HG03175 (cell line): ENCODE data around the gene LRP4.

Experiments used
- ATAC-seq: cut with Tn5 transposase; IDR thresholded peaks from one replicate; pipeline ENCODE4 v1.9.1; 2021; ENCODE audit warnings: mild to moderate bottlenecking, moderate library complexity; ENCODE audit not compliant: unreplicated experiment

LRP4 gene

DNA sequence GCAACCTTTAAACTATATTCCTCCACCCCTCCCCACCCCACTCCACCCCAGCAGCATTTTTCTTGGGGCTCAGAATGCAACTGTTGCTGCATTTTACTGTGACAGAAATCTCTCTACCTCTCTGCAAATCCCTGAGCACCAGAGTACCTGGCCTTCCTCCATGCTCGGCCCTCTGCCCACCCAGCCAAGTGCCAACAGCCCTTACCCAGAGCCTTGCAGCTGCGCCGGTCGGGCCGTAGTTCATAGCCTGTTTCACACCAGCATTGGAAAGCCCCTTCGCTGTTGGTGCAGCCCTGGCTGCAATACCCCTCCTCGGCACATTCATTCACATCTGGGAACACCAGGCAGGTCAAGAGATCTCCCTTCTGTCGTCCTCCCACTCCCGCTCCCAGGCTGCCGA lies 23.4 kb downstream of the LRP4 start:
- no peak for ATAC-seq

DNA sequence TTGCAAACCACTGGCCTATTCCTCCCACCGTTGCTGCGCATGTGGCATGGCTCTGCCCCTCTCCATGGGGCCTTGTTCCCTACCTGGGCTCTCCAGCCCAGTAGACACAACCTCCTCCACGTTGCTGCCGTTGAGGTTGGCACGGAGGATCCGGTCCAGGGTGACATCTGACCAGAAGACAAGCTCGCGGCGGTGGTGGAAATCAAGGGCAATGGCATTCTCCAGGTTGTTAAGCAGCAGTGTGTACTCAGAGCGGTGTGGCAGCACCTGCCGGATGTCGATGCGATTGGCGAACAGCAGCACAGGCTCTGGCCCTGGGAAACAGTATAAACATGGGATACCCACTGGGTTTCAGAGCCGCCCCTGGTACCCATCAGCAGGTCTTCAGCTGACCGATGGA lies 23.8 kb downstream of the LRP4 start:
- ATAC-seq = no peak

DNA sequence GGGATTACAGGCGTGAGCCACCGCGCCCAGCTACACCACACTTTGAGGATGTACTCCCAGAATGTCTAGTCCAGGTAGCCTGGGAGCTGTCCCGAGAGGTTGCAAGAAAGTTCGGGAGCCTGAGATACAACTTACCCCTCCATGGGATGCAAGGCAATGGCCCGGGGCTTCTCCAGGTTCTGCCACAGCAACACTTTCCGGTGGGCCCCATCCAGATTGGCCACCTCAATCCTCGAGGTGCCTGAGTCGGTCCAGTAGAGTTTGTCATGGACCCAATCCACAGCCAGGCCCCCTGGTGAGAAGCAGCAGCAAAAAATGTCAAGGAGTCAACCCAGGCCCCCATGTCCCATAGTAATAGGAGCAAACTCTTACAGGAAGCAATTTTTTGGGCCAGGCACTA lies 25.5 kb downstream of the LRP4 start:
- no peak for ATAC-seq

DNA sequence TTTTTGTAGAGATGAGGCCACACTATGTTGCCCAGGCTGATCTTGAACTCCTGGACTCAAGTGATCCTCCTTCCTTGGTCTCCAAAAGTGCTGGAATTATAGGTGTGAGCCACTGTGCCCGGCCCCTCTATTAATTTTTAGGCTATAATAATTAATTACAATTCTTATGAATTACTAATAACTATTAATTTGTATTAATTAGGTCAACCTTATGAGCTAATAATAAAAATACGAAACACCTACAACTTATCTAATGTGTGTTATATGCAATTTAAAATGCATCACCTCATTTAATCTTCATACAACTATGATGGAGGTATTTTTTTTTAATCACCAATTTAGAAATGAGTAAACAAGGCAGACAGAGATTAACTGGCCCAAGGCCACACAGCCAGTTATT lies 26.2 kb downstream of the LRP4 start:
- no peak for ATAC-seq

DNA sequence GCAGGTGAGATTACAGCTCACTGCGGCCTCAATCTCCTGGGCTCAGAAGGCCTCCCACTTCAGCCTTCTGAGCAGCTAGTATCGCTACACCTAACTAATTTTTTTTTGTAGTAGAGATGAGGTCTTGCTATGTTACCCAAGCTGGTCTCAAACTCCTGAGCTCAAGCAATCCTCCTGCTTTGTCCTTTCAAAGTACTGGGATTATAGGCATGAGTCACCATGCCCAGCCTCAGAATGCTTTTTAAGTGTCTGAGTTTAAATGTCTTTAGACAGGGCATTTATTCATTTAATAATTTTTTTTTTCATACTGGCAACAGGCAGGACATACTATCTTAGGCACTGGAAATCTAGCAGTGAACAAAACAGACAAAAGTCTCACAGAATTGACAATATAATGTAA lies 27.7 kb downstream of the LRP4 start:
- ATAC-seq = no peak

DNA sequence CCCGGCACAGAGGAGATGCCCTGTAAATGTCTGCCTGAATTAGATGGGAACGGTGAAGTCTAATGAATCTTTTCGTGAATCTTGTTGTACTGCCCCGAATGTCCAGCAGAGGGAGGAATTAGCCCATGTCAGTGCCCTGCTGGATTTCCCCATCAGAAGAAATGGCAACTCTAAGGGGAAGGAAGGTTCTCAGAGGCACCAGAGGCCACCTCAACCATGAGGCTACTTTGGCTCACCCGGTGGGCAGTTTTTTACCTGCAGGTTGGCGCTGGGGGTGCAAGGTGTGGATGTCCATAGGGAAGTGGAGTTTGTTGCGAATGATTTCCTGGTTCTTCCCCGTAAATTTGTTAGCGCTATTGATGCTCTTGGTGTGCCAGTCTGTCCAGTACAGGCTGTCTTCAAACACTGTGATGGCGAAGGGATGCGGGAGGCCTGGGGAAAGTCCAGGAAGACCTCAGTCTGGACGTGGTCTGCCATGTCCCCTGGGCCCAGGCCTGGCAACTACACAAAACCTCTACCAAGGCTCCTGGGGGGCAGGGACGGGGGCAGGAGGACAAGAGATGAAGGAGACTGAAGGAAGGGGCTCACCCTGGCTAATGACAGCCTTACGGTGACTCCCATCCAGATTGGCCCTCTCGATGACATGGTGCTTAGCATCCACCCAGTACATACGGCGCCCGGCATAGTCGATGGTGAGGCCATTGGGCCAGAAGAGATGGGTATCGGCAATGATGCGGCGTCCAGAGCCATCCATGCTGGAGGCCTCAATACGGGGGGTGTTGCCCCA lies 28.5 kb downstream of the LRP4 start:
- ATAC-seq = no peak

DNA sequence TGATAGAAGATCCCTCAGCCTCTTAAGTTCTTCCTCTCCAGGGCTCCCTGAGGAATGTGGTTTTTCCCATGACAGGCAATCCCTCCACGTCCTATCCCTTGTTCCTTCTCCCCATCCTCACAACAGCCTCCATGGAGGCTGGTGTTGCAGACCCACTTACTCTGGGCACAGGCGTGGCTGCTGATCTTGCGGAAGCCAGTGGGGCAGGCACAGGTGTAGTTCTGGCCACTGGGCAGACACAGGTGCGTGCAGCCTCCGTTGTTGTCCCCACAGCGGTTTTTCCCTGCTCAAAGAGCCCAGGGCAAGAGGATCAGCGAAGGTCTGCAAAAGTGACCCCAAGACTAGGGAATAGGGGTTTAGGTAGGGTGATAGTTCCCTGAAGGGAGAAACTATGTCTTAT lies 29.1 kb downstream of the LRP4 start:
- no peak for ATAC-seq

DNA sequence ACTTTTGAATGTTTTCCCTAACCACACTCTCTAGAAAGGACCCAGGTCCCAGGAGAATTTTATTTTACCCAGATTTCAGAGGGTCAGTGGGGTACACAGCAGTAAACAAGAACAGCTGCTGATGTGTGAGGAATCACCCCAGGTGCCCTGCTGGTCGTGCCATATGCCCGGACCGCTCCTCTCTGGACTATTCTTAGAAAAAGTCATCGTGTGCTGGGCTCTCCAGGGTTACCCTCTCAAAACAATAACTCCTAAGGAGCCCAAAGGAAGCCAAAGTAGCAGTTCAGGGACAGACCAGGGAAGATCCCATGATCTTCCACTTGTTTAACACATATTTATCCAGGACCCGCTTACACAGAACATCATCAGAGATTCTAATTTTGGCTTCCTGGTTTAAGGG lies 29.7 kb downstream of the LRP4 start:
- ATAC-seq = no peak

DNA sequence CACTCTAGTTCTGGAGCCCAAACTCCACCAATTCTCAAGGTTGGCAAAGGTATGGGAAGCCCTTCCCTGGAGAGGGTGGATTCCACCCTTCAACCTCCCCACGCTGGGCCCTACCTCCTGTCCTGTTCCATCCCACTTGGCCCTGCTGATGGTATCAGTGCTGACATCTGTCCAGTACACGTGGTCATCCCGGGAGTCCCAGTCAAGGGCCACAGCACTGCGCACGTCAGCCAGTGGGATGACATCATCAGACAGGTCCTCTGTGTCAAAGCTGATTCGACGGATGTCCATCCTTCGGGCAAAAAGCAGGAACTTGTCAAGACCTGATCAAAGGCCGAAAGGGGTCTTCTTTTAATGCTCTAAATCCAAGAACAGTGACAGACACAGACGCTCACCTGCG lies 32.1 kb downstream of the LRP4 start:
- no peak for ATAC-seq

DNA sequence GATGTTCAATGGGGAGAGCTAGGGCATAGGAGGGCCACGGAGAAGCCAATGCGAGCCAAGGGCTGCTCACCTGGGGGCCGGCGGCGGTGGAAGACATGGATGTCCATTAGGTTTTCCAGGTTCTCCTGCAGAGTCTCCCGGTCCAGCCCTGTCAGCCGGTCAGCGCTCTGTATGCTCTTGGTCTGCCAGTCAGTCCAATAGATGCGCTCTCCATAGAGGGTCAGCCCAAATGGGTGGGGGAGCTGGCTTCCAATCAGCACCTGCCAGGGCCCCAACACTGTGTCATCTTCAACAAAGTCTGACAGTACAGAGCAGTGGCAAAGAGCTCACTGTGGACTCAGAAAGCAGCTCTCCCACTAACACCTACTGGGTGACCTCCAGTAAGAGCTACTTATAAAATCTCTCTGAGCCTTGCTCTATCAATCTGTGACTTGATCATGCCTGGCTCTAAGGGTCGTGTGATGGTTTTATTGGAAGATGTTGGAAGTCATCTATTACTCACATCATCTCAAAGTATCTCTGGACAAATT lies 39.2 kb downstream of the LRP4 start:
- ATAC-seq = no peak

DNA sequence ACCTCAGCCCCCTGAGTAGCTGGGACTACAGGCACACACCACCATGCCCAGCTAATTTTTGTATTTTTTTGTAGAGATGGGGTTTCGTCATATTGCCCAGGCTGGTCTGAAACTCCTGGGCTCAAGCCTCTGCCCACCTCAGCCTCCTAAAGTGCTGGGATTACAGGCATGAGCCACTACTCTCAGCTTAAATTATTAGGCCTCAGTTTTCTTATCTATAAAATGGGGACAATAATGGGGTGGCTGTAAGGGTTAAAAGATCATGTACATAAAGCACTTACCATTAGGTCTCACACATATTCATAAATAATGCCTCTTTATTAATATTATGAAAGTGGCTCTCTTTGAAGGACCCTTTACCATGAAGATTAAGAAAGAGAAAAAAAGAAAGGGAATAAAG lies 40.8 kb downstream of the LRP4 start:
- no peak for ATAC-seq

DNA sequence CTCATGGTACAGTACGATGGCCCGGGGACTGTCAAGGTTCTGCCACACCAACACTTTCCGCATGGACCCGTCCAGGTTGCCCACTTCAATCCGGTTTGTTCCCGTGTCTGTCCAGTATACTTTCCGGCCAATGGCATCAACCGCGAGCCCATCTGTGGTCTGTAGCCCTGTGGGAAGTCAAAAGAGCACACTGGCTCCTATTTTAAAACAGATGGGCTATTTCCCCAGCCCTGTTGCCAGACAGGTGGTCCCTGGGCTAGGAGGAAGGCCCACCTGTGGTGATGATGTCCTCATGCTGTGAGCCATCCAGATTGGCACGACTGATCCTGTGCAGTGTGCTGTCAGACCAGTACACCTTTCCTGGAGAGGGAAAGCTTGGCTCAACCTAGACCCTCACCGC lies 41.9 kb downstream of the LRP4 start:
- no peak for ATAC-seq

DNA sequence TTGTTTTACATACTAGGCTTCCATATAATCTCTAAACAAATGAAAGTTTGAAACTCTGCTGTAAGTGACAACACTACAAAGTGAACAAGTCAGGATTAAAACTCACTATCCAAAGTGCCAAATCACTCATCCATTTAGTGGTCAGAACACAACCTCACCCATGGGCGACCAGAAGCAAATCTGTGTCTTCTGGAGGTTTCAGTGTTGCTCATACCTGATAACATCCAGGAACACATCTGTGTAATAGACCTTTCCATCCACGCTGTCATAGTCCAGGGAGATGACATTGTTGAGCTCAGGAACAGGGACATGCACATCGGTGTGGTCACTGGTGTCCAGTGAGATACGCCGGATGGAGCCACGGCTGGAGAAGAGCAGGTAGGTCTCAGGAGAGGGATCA lies 43.8 kb downstream of the LRP4 start:
- ATAC-seq = no peak

DNA sequence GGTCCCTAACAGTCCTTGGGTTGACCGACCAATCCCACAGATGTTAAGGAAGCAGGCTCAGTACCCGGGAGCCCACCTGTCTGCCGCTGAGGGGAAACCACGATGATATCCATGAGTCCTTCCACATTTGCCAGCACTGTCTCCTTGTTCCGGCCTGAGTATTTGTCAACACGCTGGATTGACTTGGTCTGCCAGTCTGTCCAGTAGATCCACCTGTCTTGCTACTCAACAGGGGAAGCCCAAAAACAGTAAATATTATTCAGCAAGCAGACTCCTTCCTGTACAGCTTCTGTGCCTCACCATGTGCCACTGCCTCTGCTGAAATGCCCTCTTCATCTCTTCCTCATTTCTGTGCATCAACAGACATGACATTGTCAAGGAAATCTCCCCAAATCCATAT lies 49.4 kb downstream of the LRP4 start:
- ATAC-seq = no peak

DNA sequence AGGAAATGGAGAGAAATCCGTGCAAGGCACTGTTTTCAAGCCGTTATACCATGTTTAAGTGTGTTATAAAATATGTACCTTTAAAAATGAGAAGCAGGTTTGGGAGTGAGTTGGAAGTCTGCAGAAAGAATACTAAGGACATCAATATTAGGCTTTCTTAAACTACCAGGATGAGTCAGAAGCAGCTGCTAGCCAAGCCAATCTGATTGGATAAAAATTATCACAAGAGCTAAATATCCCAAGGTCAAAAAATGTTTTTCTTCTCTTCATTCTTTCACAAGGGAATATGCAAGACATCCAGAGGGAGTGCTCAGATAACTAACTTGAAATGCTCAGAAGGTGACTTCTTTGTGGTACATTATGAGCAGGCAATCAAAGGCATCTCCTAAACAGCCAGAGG lies 53.0 kb downstream of the LRP4 start:
- ATAC-seq = no peak

DNA sequence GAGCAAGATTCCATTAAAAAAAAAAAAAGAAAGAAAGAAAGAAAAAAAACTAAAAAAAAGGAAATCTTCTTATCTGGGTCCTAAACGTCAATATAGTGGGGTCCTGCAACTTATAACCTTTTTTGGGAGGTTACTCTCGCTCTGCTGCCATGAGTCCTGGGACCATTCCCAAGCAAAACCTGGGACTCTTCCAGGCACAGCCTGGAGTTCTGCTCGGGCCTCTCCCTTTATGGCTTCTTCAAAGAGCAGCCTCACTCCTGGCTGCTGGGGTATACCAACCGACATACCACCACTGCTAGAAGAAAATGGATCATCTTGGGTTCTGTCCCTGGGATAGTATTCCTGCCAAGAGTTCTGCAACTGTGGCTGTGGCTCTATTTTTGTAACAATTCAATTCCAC lies 58.1 kb downstream of the LRP4 start:
- ATAC-seq = no peak

DNA sequence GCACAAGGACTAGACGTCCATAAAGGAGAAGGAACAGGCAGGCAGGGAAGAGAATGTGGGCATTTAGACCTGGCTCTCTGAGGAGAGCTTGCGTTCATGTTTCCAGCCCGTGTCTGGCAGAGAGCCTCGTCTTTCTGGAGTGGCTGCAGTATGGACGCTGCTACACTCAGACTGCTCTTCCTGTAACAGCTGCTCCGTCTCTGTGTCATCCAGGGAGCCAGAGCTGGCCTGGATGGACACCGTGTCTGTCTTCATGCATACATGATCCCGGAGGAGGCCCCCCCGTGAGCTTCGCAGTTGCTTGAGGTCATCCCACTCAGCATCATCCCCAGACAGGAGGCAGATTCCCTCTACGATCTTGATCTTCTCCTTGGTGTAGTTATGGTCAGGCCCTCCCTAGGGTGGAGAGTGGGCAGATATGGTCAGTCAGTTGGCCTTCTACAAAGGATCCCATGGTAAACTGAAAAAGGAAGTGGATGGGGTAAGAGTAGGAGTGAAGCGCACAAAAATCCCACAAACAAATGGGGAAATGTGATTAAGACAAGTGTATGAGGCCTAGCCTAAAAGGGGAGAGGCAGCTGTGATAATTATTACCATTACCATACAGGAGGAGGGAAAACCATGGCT lies 59.3 kb downstream of the LRP4 start:
- no peak for ATAC-seq

DNA sequence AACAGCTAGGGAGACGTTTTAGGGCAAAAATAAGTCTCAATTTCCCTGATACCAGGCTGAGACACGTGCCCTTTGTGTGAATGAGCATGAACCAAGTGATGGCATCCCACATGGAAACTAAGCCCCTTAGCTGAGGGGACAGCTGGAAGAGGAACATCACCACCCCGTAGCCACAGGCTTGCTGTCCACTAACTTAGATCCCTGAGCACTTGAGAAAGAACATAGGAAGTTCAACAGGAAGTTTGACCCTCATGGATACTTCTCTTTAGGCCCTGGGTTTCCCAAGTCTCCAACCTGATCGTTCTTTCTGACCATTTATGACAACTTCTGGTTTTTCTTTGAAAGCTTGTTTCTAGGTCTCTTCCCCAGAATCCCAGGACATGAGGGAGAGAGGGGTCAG lies 60.7 kb downstream of the LRP4 start:
- no peak for ATAC-seq

DNA sequence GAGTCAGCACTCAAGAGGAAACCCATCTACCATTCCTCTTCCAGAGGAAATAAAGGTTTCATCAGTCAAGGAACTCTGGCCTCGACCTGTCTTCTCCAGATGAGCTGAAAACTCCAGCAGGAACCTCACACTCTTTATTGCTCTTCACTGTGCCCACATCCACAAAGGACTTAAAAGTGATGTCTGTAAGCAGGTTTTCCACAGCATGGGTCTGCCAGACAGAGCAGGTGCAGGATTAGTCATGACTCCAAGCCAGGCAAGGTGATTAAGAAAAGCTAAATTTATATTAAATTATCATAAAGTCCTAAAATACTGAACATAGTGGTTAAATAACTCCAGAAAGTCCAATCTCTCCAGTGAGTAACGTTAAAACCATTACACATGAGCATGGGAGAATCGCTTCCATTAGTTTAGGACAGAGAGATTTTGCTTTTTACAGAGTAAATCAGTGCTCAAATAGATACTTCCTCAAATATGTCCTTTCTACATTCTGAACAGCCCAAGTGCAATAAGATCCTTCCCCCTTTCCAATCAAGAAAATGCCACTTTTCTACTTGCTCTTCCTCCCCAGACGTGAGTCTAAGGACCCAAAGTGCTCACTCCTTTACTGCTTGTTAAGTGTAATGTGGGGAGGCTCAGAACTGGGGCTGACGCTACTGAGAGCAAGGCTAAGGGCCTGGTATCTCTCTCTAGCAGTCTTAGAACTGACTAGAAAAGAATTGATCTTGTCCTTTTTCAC lies 61.6 kb downstream of the LRP4 start:
- ATAC-seq = no peak

DNA sequence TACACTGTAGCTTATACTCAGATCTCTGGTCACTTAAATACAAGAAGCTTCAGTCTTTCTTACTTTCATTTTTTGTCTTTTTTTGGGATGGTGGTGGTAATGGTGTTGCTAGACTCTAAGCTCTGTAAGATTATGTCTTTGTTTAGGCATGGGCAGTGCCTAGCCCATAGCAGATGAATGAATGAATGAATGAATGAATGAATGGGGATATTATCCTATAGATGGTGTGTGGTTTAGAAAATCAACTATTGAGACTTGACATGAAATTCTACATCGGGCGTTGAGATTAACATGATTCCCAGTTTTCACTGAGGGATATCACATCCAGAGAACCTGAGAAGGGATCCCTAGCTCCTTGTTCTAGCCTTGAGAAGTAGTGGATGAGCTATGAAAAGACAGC lies 62.5 kb downstream of the LRP4 start:
- ATAC-seq = no peak

DNA sequence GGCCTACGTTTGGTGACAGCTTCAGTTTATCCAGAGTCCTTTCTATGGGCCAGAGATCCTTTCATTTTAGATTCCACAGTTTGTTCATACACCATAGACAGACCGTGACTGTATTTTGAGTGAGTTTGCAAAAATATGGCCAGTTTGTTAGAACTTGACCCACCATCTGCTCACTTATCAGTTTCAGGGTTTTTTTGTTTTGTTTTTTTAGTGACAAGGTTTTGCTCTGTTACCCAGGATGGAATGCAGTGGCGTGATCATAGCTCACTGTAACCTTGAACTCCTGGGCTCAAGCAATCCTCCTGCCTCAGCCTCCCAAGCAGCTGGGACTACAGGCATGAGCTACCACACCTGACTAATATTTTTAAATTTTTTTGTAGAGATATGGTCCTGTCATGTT lies 63.2 kb downstream of the LRP4 start:
- no peak for ATAC-seq

DNA sequence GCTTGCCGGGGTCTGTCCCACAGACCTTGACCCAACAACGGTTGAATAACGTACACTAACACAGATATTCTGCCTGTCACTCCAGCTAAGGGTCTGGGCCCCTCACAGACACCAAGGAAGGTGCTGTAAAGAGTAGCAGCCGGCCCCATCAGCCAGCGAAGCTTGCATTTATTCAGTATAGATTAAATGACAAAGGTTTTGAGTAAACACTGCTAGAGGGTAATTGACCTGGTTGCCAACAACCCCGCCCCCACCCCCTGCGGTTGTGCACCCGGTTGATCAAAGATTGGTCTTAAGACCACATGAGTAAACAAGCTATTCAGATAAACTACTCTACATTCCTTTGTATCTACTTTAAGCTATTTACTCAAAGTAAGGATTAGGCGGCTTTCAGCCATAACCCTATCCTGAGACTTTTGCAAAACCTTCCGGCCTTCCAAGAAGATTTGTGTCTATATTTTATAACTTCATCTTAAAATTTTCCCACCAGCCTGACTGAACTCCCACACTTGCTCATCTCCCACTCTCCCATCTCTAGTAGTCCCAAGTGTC lies 67.4 kb downstream of the LRP4 start:
- ATAC-seq = no peak
